Ishikawa (cell line): ENCODE results near the gene ATAD3B.

Experiments used
- CEBPB ChIP-seq: IDR thresholded peaks from 2 replicates; pipeline ENCODE4 v1.6.1; 2012
- CREB1 ChIP-seq: IDR thresholded peaks from 2 replicates; pipeline ENCODE4 v1.6.1; 2012; ENCODE audit warnings: low read depth
- EGR1 ChIP-seq: IDR thresholded peaks from 2 replicates; pipeline ENCODE4 v1.6.1; 2012
- EP300 ChIP-seq: IDR thresholded peaks from 2 replicates; pipeline ENCODE4 v1.6.1; 2012; ENCODE audit warnings: borderline replicate concordance
- FOXM1 ChIP-seq: IDR thresholded peaks from 2 replicates; pipeline ENCODE4 v1.6.1; 2012; ENCODE audit warnings: low read depth, borderline replicate concordance
- MAX ChIP-seq: IDR thresholded peaks from 2 replicates; pipeline ENCODE4 v1.6.1; 2012
- RAD21 ChIP-seq: IDR thresholded peaks from 2 replicates; pipeline ENCODE4 v1.6.1; 2012; ENCODE audit warnings: low read depth
- REST ChIP-seq: IDR thresholded peaks from 2 replicates; pipeline ENCODE4 v1.6.1; 2012; ENCODE audit warnings: low read depth, mild to moderate bottlenecking
- TAF1 ChIP-seq: IDR thresholded peaks from 2 replicates; pipeline ENCODE4 v1.6.1; 2012; ENCODE audit warnings: low read depth, mild to moderate bottlenecking
- TCF12 ChIP-seq: IDR thresholded peaks from 2 replicates; pipeline ENCODE4 v1.6.1; 2012; ENCODE audit warnings: low read depth
- TEAD4 ChIP-seq: IDR thresholded peaks from 2 replicates; pipeline ENCODE4 v1.6.1; 2012
- USF1 ChIP-seq: IDR thresholded peaks from 2 replicates; pipeline ENCODE4 v1.6.1; 2012
- YY1 ChIP-seq: IDR thresholded peaks from 2 replicates; pipeline ENCODE4 v1.6.1; 2012; ENCODE audit warnings: low read depth
- ZBTB7A ChIP-seq: IDR thresholded peaks from 2 replicates; pipeline ENCODE4 v1.6.1; 2012; ENCODE audit warnings: low read depth

- TF ChIP-seq YY1 (no peak), CEBPB (no peak), EGR1 (no peak), MAX (no peak), USF1 (no peak), EP300 (no peak), REST (no peak), ZBTB7A (no peak), RAD21 (no peak), CREB1 (no peak), TAF1 (no peak), TEAD4 (no peak), FOXM1 (no peak), TCF12 (no peak)
Observed at GRCh38 chr1:1540090-1540817, 68.7 kb downstream of the ATAD3B start, which contains the start of gene TMEM240.
